HepG2 (cell line): Measurements from ENCODE around the gene AP2A2. TPM values are rescaled to one million over a fixed set of nuclear protein-coding genes. Genes with fewer than 3 reads are reported as not detected.

Experiments
- ATAC-seq: fragments of 200-7000 bp; cut with Tn5 transposase; 3 replicates; pipeline ENCODE4 v1.9.1; 2020; ENCODE audit warnings: mild to moderate bottlenecking, moderate library complexity
- BruUV-seq: library from RNA; stranded (reverse); fragments of 400-500 nt; replicated peaks from 2 replicates; lab custom pipeline; 2021; lab: Mats Ljungman, UMichigan
- CTCF ChIA-PET: fragments of 300-600 bp; formaldehyde crosslinking; extraction: SDS; loops from one replicate; lab custom pipeline; 2021; ENCODE audit warnings: low total read pairs, inconsistent platforms, low intra/inter-chr PET ratio; lab: Yijun Ruan, JAX
- POLR2A ChIA-PET: fragments of 350-600 bp; sonication (Branson Sonifier 250); formaldehyde crosslinking; loops from one replicate; lab custom pipeline; 2020; ENCODE audit warnings: antibody characterized with exemption, inconsistent platforms; lab: Yijun Ruan, JAX
- DNase-seq: peaks from one replicate; pipeline ENCODE4 v3.0.0-alpha.2; 2015; ENCODE audit warnings: low spot score
- FAIRE-seq: peaks from 3 replicates; lab custom pipeline; 2011; peaks lifted over from hg19 to GRCh38; lab: Jason Lieb, UNC
- H2AFZ ChIP-seq: one replicate; pipeline ENCODE4 v1.6.1; 2011; ENCODE audit warnings: low read length, inconsistent platforms
- H3K27ac ChIP-seq: fragments of 300-600 bp; 3 replicates; pipeline ENCODE4 v1.8.0; 2011; ENCODE audit warnings: mixed run types, mild to moderate bottlenecking, mixed read lengths, low read length, inconsistent platforms; ENCODE audit not compliant: insufficient read depth; ENCODE audit errors: extremely low read length
- H3K27me3 ChIP-seq, 2 experiments: fragments of 200-600 bp in 1 of 2; 2 replicates in 1 of 2; 3 replicates in 1 of 2; pipeline versions ENCODE4 v1.6.0 to v1.8.0; 2011; ENCODE audit warnings: low read length in 2 of 2, mild to moderate bottlenecking in 2 of 2, moderate library complexity in 2 of 2, inconsistent platforms in 1 of 2; ENCODE audit not compliant: insufficient read depth in 2 of 2, control insufficient read depth in 1 of 2
- H3K36me3 ChIP-seq, 2 experiments: fragments of 200-600 bp in 1 of 2; replicated peaks in 1 of 2; 2 replicates in 1 of 2; 3 replicates in 1 of 2; pipeline versions ENCODE4 v1.5.1 to v1.8.0; 2011; ENCODE audit warnings: low read length in 2 of 2, inconsistent platforms in 1 of 2; ENCODE audit not compliant: insufficient read depth in 2 of 2, control insufficient read depth in 1 of 2
- H3K4me1 ChIP-seq: 2 replicates; pipeline ENCODE4 v1.5.1; 2012; ENCODE audit warnings: low read length, inconsistent platforms; ENCODE audit not compliant: insufficient read depth
- H3K4me2 ChIP-seq: 2 replicates; pipeline ENCODE4 v1.6.0; 2011; ENCODE audit warnings: low read depth, low read length, inconsistent platforms
- H3K4me3 ChIP-seq, 3 experiments: fragments of 200-600 bp in 1 of 3; sonication (generic), shearing (Covaris generic) in 1 of 3; replicated peaks in 1 of 3; 2 replicates each; pipeline ENCODE4 v1.5.1; 2011 to 2016; ENCODE audit warnings: low read length in 3 of 3, inconsistent platforms in 2 of 3, low read depth in 2 of 3, mild to moderate bottlenecking in 2 of 3, control low read depth in 1 of 3, mixed read lengths in 1 of 3; ENCODE audit not compliant: insufficient read depth in 1 of 3
- H3K79me2 ChIP-seq: one replicate; pipeline ENCODE4 v1.6.1; 2011; ENCODE audit warnings: low read length, inconsistent platforms; ENCODE audit not compliant: insufficient read depth
- H3K9ac ChIP-seq: 2 replicates; pipeline ENCODE4 v1.6.0; 2011; ENCODE audit warnings: mild to moderate bottlenecking, low read depth, low read length, inconsistent platforms; ENCODE audit not compliant: insufficient read depth
- H3K9me3 ChIP-seq: 2 replicates; pipeline ENCODE4 v1.5.1; 2012; ENCODE audit warnings: mild to moderate bottlenecking, low read length
- H4K20me1 ChIP-seq: 2 replicates; pipeline ENCODE4 v1.6.0; 2011; ENCODE audit warnings: inconsistent platforms, mild to moderate bottlenecking, low read length, moderate library complexity; ENCODE audit not compliant: insufficient read depth
- KDM6A ChIP-seq: IDR thresholded peaks from 2 replicates; pipeline ENCODE4 v1.6.1; 2016; ENCODE audit warnings: low read depth
- MTA3 ChIP-seq: sonication (generic); formaldehyde crosslinking; IDR thresholded peaks from 2 replicates; pipeline ENCODE4 v1.4.0; 2020; ENCODE audit warnings: missing genetic modification reagents
- NBN ChIP-seq: fragments of 450-650 bp; conservative IDR thresholded peaks from 2 replicates; pipeline ENCODE4 v1.6.1; 2017
- NCOA2 ChIP-seq: sonication (generic); formaldehyde crosslinking; IDR thresholded peaks from 2 replicates; pipeline ENCODE4 v1.8.0; 2022; ENCODE audit warnings: inconsistent platforms
- TBL1XR1 ChIP-seq: fragments of 150-350 bp; IDR thresholded peaks from 2 replicates; pipeline ENCODE4 v1.6.1; 2014; ENCODE audit warnings: borderline replicate concordance, low read length; ENCODE audit not compliant: partially characterized antibody
- YEATS2 ChIP-seq: sonication (generic); formaldehyde crosslinking; IDR thresholded peaks from 2 replicates; pipeline ENCODE4 v1.4.0; 2020; ENCODE audit warnings: missing genetic modification reagents, borderline replicate concordance
- WGBS: methylation state at CpG from one replicate; pipeline ENCODE4 v1.1.6; 2017; ENCODE audit warnings: low lambda C conversion rate; 5-methylcytosine and 5-hydroxymethylcytosine counted together
- in situ Hi-C: cut with HindIII; loops from 2 replicates; pipeline ENCODE4 v1.10.0; 2017; ENCODE audit warnings: low pct_unique_long_range_greater_than_20kb; ENCODE audit not compliant: extremely low pct_ligation_motif_present
- intact Hi-C: fragments of 100-400 bp; cut with micrococcal nuclease; formaldehyde crosslinking; loops from one replicate; pipeline ENCODE4 v1.10.0; 2022; ENCODE audit not compliant: unreplicated experiment
- polyA plus RNA-seq, 8 experiments: library from polyadenylated mRNA; depleted of rRNA in 3 of 8; stranded (reverse) in 7 of 8; unstranded in 1 of 8; fragments of >200 nt; fragmentation: Illumina TruSeq in 4 of 8; extraction: Trizol in 4 of 8; gene quantifications; 2 replicates each; pipeline versions ENCODE4 v1.2.1 to v1.2.3, GENCODE V29; 2011 to 2016; ENCODE audit warnings: low read depth in 4 of 8, missing spikeins in 1 of 8, mixed read lengths in 1 of 8; ENCODE audit not compliant: insufficient read depth in 1 of 8
- total RNA-seq, 5 experiments: library from RNA; depleted of rRNA; stranded (reverse); fragments of >200 nt; fragmentation: Illumina TruSeq; extraction: Trizol; gene quantifications; 2 replicates each; pipeline ENCODE4 v1.2.3, GENCODE V29; 2016; ENCODE audit warnings: low read depth in 1 of 5
- TF ChIP-seq, protein P1 (sequence below): sonication (generic); formaldehyde crosslinking; IDR thresholded peaks from 2 replicates; pipeline ENCODE4 v1.5.0; 2020; ENCODE audit warnings: missing genetic modification reagents
- TF ChIP-seq, protein P2 (sequence below): sonication (generic); formaldehyde crosslinking; IDR thresholded peaks from 2 replicates; pipeline ENCODE4 v1.4.0; 2020; ENCODE audit warnings: missing genetic modification reagents, mild to moderate bottlenecking, borderline replicate concordance

AP2A2 gene
- total and polyA plus RNA-seq, 2 of the 13 experiments (the other 11 are each of a cell fraction or from before 2014, with no cell fraction given), result 25.7 to 75.7 TPM

DNA sequence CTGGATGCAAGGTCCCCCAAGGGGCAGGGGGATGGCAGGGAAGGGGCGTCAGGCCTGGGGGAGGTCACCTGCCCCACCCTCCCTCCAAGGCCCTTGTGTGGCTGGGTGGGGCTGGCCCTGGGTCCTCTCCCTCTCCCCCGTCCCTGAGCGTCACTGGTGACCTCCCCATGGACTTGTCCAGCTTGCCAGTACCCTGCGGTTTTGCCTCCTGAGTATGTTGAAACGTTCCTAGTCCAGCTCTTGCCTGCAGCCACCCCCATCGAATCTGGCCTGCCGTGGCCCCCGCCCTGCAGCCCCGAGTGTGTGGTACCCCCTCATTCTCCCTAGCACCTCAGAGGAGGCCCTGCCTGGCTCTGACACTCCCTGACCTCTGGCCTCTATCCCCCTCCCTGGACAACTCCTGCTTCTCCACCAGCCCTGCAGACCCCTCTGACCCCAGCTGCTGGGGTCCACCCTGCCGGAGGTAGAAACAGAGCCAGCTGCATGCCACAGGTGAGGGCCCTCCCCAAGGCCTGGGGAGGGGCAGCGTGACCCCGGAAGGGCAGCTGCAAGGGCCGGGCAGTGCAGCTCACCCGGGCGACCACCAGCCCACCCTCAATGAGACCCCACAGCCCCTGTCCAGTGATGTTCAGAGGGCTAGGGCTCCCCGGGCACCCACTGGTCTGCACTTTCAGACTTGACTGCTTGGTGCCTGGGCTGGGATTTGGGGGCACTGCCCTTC, 114.9 kb downstream of the AP2A2 start:
- WGBS, result 7% methylated on average over 5 of the region's 16 CpGs
- POLR2A ChIA-PET, result no interaction called here
- BruUV-seq, result no TSS peak
- no peaks in the 10 kb centered on the region for H3K79me2 ChIP-seq
- H3K4me3 ChIP-seq, result no peak overlapping the region
- no peaks in the 10 kb centered on the region for H3K9me3 ChIP-seq
- no peak overlapping the region for H3K9ac ChIP-seq
- in situ Hi-C loops, result no loop called here
- no peaks in the 10 kb centered on the region for H4K20me1 ChIP-seq
- H3K4me2 ChIP-seq, result no peak overlapping the region
- H3K27ac ChIP-seq, result no peak overlapping the region
- no peak overlapping the region for H2AFZ ChIP-seq
- peaks cover 9% of the 10 kb centered on the region for H3K4me1 ChIP-seq
- H3K27me3 ChIP-seq, result peaks cover 22 to 93% of the 10 kb centered on the region in 2 experiments; a peak in 4 of 5 replicates
- H3K36me3 ChIP-seq, result no peaks in the 10 kb centered on the region
- TF ChIP-seq MTA3 (CRISPR knock-in tag), result no peak
- TF ChIP-seq, protein P1, sequence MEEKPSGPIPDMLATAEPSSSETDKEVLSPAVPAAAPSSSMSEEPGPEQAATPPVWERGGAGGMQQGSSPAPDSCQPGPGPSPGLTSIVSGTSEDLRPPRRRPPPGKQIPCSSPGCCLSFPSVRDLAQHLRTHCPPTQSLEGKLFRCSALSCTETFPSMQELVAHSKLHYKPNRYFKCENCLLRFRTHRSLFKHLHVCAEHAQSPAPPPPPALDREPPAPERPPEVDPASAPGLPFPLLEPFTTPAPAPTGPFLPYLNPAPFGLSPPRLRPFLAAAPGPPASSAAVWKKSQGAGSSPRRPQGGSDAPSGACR (CRISPR knock-in tag), result no peak
- no peak for TF ChIP-seq NBN
- TF ChIP-seq TBL1XR1, result no peak
- TF ChIP-seq, protein P2, sequence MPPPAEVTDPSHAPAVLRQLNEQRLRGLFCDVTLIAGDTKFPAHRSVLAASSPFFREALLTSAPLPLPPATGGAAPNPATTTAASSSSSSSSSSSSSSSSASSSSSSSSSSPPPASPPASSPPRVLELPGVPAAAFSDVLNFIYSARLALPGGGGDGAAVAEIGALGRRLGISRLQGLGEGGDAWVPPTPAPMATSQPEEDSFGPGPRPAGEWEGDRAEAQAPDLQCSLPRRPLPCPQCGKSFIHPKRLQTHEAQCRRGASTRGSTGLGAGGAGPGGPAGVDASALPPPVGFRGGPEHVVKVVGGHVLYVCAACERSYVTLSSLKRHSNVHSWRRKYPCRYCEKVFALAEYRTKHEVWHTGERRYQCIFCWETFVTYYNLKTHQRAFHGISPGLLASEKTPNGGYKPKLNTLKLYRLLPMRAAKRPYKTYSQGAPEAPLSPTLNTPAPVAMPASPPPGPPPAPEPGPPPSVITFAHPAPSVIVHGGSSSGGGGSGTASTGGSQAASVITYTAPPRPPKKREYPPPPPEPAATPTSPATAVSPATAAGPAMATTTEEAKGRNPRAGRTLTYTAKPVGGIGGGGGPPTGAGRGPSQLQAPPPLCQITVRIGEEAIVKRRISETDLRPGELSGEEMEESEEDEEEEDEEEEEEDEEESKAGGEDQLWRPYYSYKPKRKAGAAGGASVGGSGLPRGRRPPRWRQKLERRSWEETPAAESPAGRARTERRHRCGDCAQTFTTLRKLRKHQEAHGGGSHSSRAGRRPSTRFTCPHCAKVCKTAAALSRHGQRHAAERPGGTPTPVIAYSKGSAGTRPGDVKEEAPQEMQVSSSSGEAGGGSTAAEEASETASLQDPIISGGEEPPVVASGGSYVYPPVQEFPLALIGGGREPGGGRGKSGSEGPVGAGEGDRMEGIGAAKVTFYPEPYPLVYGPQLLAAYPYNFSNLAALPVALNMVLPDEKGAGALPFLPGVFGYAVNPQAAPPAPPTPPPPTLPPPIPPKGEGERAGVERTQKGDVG, result no peak
- TF ChIP-seq YEATS2 (CRISPR knock-in tag), result no peak
- no peak for TF ChIP-seq KDM6A (CRISPR knock-in tag)
- no peak for TF ChIP-seq NCOA2
- CTCF ChIA-PET, result no interaction called here
- ATAC-seq (no peak), DNase-seq (no peak), FAIRE-seq (no peak)
- intact Hi-C loops, result no loop called here
